Measurements from ENCODE around the gene PCDHGA6. TPM values are rescaled to one million over a fixed set of nuclear protein-coding genes. Genes with fewer than 3 reads are reported as not detected.
"Not testable (repeated sequence)": the region's sequence is repeated elsewhere in the genome, so short reads cannot be mapped to it uniquely, and the experiment has no call there.

PCDHGA6 gene
- polyA plus RNA-seq (2013, experiment 1 of 2), result 0.22 TPM
- polyA plus RNA-seq (2013, experiment 2 of 2), result 0.35 TPM

DNA sequence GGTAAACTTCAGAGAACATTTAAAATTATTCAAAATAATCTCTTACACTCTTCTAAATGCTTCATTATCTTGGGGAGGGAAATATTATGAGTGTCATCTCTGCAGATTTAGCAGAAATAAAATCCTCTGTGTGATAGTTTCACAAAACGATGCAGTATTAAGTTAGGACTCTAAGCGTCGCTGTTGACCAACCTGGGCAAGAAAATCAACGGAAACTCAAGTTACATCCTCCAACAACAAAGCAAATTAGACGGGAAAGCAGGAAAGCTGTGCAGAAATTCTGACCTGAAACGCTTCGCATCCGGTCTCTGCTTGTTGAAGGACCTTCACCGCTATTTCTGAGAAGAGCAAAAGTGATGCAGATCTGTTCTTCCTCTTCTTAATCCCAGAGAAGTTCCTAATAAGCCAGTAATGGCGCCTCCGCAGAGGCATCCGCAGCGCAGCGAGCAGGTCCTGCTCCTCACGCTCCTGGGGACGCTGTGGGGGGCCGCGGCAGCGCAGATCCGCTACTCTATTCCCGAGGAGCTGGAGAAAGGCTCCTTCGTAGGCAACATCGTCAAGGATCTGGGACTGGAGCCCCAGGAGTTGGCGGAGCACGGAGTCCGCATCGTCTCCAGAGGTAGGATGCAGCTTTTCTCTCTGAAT lies at the start of gene PCDHGA6:
TSS of gene PCDHGA6 (plus strand) at position 219 of the 645 bp plus-strand sequence. CDS start at position 412, 193 bp downstream.
- 93% methylated on average over 26 to 27 of the region's 27 CpGs for WGBS, 2 experiments (ENCODE audit: insufficient coverage in 2 of 2)
- Histone ChIP-seq H3K9me3 (ENCODE audit: control insufficient read depth, low read length) (peaks cover 16% of the 10 kb centered on the region), H3K27ac (ENCODE audit: low read depth, low read length, severe bottlenecking) (no peak within 1 kb of the TSS), H3K4me3 (ENCODE audit: extremely low read depth, insufficient read depth, low read length, poor library complexity, severe bottlenecking) (no peak within 1 kb of the TSS), H3K36me3 (ENCODE audit: control insufficient read depth, insufficient read depth, low read length) (no peaks in the 10 kb centered on the region), H3K4me1 (ENCODE audit: control insufficient read depth, insufficient read depth, low read length, poor library complexity, severe bottlenecking) (no peaks in the 10 kb centered on the region)

GRCh38 chr5:141326088-141326854 lies 47.4 kb upstream of the PCDHGA6 start:
- no peak overlapping the region for H3K27ac ChIP-seq (ENCODE audit: low read depth, low read length, severe bottlenecking)
- H3K4me3 ChIP-seq (ENCODE audit: extremely low read depth, insufficient read depth, low read length, poor library complexity, severe bottlenecking), result no peak overlapping the region
- WGBS, 2 experiments (ENCODE audit: insufficient coverage in 2 of 2), result 75 to 77% methylated on average over 23 of the region's 27 CpGs
- H3K9me3 ChIP-seq (ENCODE audit: control insufficient read depth, low read length), result peaks cover 20% of the 10 kb centered on the region
- H3K4me1 ChIP-seq (ENCODE audit: control insufficient read depth, insufficient read depth, low read length, poor library complexity, severe bottlenecking), result no peaks in the 10 kb centered on the region
- no peaks in the 10 kb centered on the region for H3K36me3 ChIP-seq (ENCODE audit: control insufficient read depth, insufficient read depth, low read length)

DNA sequence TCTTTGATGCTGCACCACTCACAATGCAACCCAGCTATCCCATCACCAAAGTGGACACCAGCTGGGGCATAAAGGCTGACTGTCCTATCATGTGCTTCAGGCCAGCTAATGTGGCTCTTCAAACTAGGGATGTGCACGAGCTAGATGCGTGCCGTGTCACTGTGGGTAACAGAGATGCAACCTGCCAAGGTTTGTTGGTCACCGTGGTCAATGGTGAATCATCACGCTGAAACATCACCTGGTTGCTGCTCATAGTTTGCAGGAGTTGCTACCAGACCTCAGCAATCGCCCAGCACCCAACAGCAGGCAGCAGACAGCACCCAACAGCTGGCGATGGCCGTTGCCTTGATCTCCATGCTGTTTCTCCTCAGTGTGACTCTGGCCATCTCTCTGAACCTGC lies 45.5 kb upstream of the PCDHGA6 start:
- Histone ChIP-seq H3K4me3 (ENCODE audit: extremely low read depth, insufficient read depth, low read length, poor library complexity, severe bottlenecking) (no peak overlapping the region), H3K36me3 (ENCODE audit: control insufficient read depth, insufficient read depth, low read length) (no peaks in the 10 kb centered on the region), H3K9me3 (ENCODE audit: control insufficient read depth, low read length) (peaks cover 17% of the 10 kb centered on the region), H3K4me1 (ENCODE audit: control insufficient read depth, insufficient read depth, low read length, poor library complexity, severe bottlenecking) (no peaks in the 10 kb centered on the region), H3K27ac (ENCODE audit: low read depth, low read length, severe bottlenecking) (no peak overlapping the region)
- 87 to 91% methylated on average over 8 of the region's 8 CpGs for WGBS, 2 experiments (ENCODE audit: insufficient coverage in 2 of 2)

- no peaks in the 10 kb centered on the region for H3K4me1 ChIP-seq (ENCODE audit: control insufficient read depth, insufficient read depth, low read length, poor library complexity, severe bottlenecking)
- peaks cover 20% of the 10 kb centered on the region for H3K9me3 ChIP-seq (ENCODE audit: control insufficient read depth, low read length)
- WGBS, 2 experiments (ENCODE audit: insufficient coverage in 2 of 2), result 87 to 89% methylated on average over 10 to 17 of the region's 21 CpGs
- H3K36me3 ChIP-seq (ENCODE audit: control insufficient read depth, insufficient read depth, low read length), result no peaks in the 10 kb centered on the region
- H3K27ac ChIP-seq (ENCODE audit: low read depth, low read length, severe bottlenecking), result no peak within 1 kb of the TSS
- no peak within 1 kb of the TSS for H3K4me3 ChIP-seq (ENCODE audit: extremely low read depth, insufficient read depth, low read length, poor library complexity, severe bottlenecking)
These were observed 43.2 kb upstream of the PCDHGA6 start, which contains the start of gene PCDHGA1 for GRCh38 chr5:141330299-141331080. TSS of gene PCDHGA1 (plus strand) at chr5:141330514.

GRCh38 chr5:141332571-141332970 lies 41.1 kb upstream of the PCDHGA6 start:
- not testable (repeated sequence) for H3K36me3 ChIP-seq (ENCODE audit: control insufficient read depth, insufficient read depth, low read length); H3K27ac ChIP-seq (ENCODE audit: low read depth, low read length, severe bottlenecking); H3K4me3 ChIP-seq (ENCODE audit: extremely low read depth, insufficient read depth, low read length, poor library complexity, severe bottlenecking); H3K4me1 ChIP-seq (ENCODE audit: control insufficient read depth, insufficient read depth, low read length, poor library complexity, severe bottlenecking)
- 96 to 98% methylated on average over 22 to 34 of the region's 39 CpGs for WGBS, 2 experiments (ENCODE audit: insufficient coverage in 2 of 2)
- peaks cover 20% of the 10 kb centered on the region for H3K9me3 ChIP-seq (ENCODE audit: control insufficient read depth, low read length)

DNA sequence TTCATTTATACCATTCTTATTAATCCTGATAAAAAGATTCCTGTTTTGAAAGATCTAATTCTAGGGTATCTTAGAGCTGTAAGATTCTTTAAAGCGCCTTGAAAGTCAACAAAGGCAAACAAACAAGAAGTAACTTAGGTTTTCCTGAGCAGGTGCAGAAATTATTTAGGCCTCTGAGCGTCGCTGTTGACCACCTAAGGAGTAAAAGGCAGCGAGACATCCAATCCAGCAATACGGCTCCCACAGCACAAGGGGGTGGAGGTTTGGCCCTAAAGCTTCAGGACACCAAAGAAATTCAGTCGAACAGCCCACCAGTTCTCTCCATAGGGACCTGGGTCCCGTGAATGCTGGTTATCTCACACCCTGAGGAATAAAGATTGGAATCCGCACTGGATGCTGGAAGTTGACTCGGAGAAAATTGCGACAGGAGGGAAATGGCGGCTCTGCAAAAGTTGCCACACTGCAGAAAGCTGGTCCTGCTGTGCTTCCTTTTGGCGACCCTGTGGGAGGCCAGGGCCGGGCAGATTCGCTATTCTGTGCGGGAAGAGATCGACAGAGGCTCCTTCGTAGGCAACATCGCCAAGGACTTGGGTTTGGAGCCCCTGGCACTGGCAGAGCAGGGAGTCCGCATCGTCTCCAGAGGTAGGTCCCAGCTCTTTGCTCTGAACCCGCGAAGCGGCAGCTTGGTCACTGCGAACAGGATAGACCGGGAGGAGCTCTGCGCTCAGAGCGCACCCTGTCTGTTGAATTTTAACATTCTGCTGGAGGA lies 35.0 kb upstream of the PCDHGA6 start, which contains the start of gene PCDHGA2:
TSS of gene PCDHGA2 (plus strand) at position 223 of the 769 bp plus-strand sequence.
- no peaks in the 10 kb centered on the region for H3K4me1 ChIP-seq (ENCODE audit: control insufficient read depth, insufficient read depth, low read length, poor library complexity, severe bottlenecking)
- 83 to 86% methylated on average over 25 to 26 of the region's 27 CpGs for WGBS, 2 experiments (ENCODE audit: insufficient coverage in 2 of 2)
- no peak within 1 kb of the TSS for H3K4me3 ChIP-seq (ENCODE audit: extremely low read depth, insufficient read depth, low read length, poor library complexity, severe bottlenecking)
- H3K9me3 ChIP-seq (ENCODE audit: control insufficient read depth, low read length), result peaks cover 18% of the 10 kb centered on the region
- no peaks in the 10 kb centered on the region for H3K36me3 ChIP-seq (ENCODE audit: control insufficient read depth, insufficient read depth, low read length)
- no peak within 1 kb of the TSS for H3K27ac ChIP-seq (ENCODE audit: low read depth, low read length, severe bottlenecking)

- H3K36me3 ChIP-seq (ENCODE audit: control insufficient read depth, insufficient read depth, low read length); H3K4me1 ChIP-seq (ENCODE audit: control insufficient read depth, insufficient read depth, low read length, poor library complexity, severe bottlenecking); H3K27ac ChIP-seq (ENCODE audit: low read depth, low read length, severe bottlenecking); H3K4me3 ChIP-seq (ENCODE audit: extremely low read depth, insufficient read depth, low read length, poor library complexity, severe bottlenecking): not testable (repeated sequence)
- peaks cover 31% of the 10 kb centered on the region for H3K9me3 ChIP-seq (ENCODE audit: control insufficient read depth, low read length)
- WGBS, 2 experiments (ENCODE audit: insufficient coverage in 2 of 2), result 94 to 99% methylated on average over 23 to 28 of the region's 45 CpGs
These were observed 32.8 kb upstream of the PCDHGA6 start for GRCh38 chr5:141340781-141341354.

GRCh38 chr5:141342773-141343172 lies 30.9 kb upstream of the PCDHGA6 start:
- H3K36me3 ChIP-seq (ENCODE audit: control insufficient read depth, insufficient read depth, low read length), result no peaks in the 10 kb centered on the region
- peaks cover 31% of the 10 kb centered on the region for H3K9me3 ChIP-seq (ENCODE audit: control insufficient read depth, low read length)
- no peak overlapping the region for H3K27ac ChIP-seq (ENCODE audit: low read depth, low read length, severe bottlenecking)
- no peak overlapping the region for H3K4me3 ChIP-seq (ENCODE audit: extremely low read depth, insufficient read depth, low read length, poor library complexity, severe bottlenecking)
- WGBS, 2 experiments (ENCODE audit: insufficient coverage in 2 of 2), result 67 to 83% methylated on average over 1 of the region's 1 CpG
- H3K4me1 ChIP-seq (ENCODE audit: control insufficient read depth, insufficient read depth, low read length, poor library complexity, severe bottlenecking), result no peaks in the 10 kb centered on the region

- Histone ChIP-seq H3K4me1 (ENCODE audit: control insufficient read depth, insufficient read depth, low read length, poor library complexity, severe bottlenecking) (no peaks in the 10 kb centered on the region), H3K36me3 (ENCODE audit: control insufficient read depth, insufficient read depth, low read length) (no peaks in the 10 kb centered on the region), H3K4me3 (ENCODE audit: extremely low read depth, insufficient read depth, low read length, poor library complexity, severe bottlenecking) (peak within 1 kb of the TSS; percentile 31), H3K27ac (ENCODE audit: low read depth, low read length, severe bottlenecking) (no peak within 1 kb of the TSS), H3K9me3 (ENCODE audit: control insufficient read depth, low read length) (peaks cover 31% of the 10 kb centered on the region)
- 63% methylated on average over 6 of the region's 9 CpGs for WGBS, 2 experiments (ENCODE audit: insufficient coverage in 2 of 2)
These were observed 30.3 kb upstream of the PCDHGA6 start, which contains the start of gene PCDHGA3 for GRCh38 chr5:141343242-141343952. TSS of gene PCDHGA3 (plus strand) at chr5:141343829. CDS start at chr5:141344034, 205 bp downstream.
